GM19468 (cell line): ENCODE data around the gene PARD6B.
"Not testable (repeated sequence)": the region's sequence is repeated elsewhere in the genome, so short reads cannot be mapped to it uniquely, and the experiment has no call there.

Source experiments
- ATAC-seq: cut with Tn5 transposase; IDR thresholded peaks from one replicate; pipeline ENCODE4 v1.9.1; 2021; ENCODE audit warnings: mild to moderate bottlenecking, moderate library complexity, moderate number of reproducible peaks; ENCODE audit not compliant: unreplicated experiment; ENCODE audit errors: extremely low read depth

The PARD6B gene

DNA sequence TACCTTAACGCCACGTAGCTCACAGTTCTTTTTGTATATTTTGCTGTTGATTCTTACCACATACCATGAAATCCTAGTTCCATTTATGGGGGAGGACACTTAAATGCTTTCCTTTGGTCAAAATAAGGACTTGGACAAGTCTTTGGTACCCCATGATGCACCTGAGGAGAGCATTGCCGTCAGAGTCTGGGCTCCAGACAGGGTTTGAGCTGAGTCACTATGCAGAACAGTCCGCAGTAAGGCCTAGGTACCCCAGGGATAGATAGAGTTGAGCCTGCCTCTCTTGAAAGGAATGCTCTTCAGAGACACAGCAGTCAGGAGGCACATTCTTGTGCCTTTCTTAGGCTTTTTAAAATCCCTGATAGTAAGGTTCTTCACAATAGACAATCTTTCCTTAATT lies 6.0 kb downstream of the PARD6B start:
- no peak for ATAC-seq

DNA sequence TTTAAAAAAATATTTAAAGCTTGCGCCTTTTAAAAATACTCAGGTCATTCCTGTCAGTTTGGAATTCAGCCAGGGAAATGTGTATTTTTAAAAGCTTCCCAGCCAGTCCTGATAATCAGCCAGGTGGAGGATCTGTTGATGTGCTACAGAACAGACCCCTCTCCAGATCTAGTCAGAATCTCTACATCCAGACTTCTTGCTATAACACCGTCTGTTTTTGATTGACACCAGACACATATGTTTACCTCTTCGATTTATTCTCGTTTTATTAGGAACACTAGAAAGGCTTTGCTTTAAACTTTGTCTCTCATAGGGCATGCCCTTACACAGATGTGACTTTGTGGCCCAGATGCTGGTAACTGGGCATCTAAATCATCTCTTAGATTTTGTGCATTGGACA lies 11.7 kb downstream of the PARD6B start:
- ATAC-seq = no peak

DNA sequence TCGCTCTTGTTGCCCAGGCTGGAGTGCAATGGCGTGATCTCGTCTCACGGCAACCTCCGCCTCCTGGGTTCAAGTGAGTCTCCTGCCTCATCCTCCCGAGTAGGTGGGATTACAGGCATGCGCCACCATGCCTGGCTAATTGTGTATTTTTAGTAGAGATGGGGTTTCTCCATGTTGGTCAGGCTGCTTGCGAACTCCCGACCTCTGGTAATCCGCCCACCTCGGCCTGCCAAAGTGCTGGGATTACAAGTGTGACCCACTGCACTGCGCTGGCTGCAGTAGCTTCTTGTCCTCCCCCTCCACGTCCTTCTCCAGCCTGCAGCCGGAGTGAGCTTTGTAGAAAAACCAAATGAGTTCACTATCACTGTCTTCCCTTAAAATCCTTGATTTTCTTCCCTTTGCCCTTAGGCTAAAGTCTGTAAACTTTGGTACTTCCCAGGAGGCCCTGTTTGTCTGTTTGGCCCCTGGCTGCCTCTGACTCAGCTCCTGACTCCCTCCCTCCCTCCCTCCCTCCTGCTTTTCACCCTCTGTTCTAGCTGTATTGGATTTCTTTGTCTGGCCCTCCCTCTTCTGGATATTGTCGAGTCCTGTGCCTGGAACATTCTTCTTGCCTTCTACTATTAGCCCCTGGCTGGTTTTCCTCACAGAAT lies 12.9 kb downstream of the PARD6B start:
- no peak for ATAC-seq

- ATAC-seq = no peak
Measured at GRCh38 chr20:50745634-50746137, 14.3 kb downstream of the PARD6B start.

DNA sequence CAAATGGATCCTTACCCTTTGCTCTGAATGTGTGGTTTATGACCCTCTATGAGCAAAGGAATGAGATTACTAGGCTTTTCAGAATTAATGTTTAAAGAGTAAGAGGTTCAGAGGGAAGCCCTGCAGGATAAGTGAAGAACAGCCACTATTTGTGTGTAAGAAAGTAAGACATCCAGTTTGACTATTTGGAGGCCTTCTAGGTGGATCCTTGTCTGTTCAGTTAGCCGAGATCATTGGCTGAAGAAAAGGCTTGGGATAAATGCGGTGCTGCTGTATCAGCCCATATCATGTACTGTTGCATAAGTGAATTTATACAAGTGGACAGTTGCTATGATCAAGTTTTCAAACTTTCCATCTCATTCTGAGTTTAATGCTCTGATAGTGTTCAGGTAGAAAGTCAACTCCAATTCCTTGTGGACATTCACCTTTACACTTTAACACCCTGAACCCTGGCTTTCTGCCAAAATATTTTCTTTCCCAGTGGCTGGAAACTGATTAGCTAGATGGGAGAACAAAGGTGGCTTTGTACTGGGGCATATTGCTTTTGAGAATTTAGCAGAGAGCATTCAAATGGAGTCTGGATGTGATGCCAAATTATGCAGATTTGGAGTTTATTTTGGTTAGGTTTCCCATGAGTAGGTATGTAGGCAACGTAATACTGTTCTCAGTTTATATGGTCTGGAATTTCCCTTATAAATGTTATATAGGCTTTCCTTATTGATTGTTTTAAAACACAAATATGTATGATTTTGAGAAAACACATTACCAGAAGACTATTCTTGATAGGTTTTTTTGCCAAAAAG lies 15.0 kb downstream of the PARD6B start:
- ATAC-seq = no peak

DNA sequence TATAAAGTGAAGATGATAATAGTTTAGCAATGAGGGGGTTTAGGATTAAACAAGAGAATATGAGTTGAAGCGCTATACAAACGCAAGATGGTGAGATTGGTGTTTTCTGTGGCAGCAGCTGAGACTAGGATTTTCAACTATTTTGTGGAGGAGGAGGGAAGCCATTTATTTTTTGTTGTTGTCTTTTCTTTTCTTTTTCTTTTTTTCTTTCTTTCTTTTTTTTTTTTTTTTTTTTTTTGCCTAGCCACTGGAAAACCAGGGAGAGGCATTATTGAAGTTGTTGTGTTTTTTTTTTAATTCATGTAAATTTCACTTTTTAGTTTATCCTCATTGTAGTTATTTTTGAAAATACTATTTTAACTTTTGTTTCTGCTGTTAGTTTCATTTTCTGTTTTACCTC lies 15.9 kb downstream of the PARD6B start:
- no peak for ATAC-seq

DNA sequence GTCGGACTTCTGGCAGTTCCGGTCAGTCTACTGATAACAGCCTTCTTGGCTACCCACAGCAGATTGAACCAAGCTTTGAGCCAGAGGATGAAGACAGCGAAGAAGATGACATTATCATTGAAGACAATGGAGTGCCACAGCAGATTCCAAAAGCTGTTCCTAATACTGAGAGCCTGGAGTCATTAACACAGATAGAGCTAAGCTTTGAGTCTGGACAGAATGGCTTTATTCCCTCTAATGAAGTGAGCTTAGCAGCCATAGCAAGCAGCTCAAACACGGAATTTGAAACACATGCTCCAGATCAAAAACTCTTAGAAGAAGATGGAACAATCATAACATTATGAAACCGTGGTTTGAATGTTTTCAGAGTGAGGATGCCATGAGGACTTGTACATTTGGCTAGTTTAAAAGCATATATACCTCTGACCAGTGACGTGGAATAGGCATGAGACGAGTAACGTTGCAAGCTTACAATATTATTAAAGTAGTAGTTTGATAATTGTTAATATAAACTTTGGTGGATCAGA lies 18.8 kb downstream of the PARD6B start:
- no peak for ATAC-seq

- no peak for ATAC-seq
Measured at GRCh38 chr20:50753152-50753551, 21.8 kb downstream of the PARD6B start.

DNA sequence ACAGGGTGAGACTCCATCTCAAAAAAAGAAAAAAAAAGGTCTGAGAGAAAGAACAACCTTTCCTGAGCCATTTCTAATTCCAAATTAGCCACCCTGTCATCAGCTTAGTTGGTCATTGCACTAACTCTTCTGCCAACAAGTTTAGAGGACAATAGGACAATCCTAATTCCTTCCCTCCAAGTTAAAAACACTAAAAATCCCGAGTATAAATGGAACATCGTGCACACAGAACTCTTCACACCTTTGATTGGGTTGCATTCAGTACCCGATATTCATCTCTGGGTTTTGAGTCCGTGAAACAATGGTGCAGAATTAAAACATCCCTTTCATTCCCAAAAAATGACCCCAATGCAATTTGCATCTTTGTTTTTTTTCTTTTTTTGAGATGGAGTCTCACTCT lies 23.0 kb downstream of the PARD6B start:
- no peak for ATAC-seq

DNA sequence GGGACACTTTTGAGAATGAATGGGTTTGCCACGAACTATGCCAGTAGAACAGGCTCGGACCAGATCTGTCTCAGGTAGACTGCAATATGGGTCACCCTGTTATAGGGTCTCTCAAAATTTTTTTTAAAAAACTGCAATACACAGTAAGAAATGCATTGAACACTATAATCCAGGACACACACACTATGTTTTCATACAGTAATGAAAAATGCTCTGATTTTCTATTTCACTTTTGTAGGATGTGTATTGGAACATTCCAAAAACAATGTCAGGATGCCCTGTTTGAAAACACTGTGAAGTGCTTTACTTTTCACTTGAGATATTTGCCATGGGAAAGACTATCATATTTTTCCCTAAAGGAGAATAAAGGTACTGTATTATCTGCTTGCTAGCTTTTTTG lies 25.1 kb downstream of the PARD6B start:
- no peak for ATAC-seq

GRCh38 chr20:50758469-50758868 lies 27.1 kb downstream of the PARD6B start:
- ATAC-seq = no peak

DNA sequence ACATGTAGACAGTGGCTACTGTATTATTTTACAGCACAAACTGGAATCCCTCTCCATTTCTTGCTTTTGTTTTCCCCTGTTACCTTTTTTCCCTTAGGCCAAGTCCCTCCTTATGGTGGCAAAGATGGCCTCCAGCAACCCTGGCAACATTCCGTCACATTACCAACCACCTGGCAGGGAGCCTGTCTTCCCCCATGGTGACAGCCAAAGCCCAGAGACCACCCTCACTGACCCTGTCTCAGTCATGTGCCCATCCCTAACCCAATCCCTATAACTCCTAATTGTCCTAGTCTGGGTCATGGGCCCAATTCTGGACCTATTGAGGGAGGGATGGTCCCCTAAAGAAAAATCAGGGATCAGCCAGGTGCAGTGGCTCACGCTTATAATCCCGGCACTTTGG lies 27.6 kb downstream of the PARD6B start:
- no peak for ATAC-seq

DNA sequence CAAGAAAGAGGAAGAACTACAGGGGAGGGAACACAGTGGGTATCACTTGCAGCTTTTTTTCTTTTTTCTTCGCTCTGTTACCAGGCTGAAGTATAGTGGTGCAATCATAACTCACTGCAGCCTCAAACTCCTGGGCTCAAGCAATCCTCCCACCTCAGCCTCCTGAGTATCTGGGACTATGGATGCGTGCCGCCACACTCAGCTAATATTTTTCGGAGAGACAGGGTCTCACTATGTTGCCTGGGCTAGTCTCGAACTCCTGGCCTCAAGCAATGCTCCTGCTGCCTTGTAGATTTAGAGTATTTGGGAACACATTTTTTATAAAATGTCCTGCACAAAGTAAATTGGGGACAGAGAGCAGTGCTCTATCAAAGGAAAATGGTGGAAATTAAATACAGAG lies 28.3 kb downstream of the PARD6B start:
- no peak for ATAC-seq

DNA sequence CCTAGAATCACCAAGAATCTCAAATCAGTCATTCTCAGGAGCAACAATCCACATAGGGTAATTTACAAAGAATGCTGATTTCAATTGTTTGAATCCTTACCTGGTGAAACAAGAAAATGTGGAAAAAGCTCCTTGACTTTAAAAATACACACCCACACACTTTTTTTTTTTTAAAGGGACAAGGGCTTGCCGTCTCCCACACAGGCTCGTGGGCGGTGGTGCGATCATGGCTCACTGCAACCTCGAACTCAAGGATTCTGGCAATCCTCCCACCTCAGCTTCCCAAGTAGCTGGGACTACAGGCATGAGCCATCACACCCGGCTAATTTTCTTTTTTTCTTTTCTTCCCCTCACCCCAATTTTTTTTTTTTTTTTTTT lies 30.7 kb downstream of the PARD6B start:
- no peak for ATAC-seq

GRCh38 chr20:50762435-50763220 lies 31.2 kb downstream of the PARD6B start:
- ATAC-seq = no peak

DNA sequence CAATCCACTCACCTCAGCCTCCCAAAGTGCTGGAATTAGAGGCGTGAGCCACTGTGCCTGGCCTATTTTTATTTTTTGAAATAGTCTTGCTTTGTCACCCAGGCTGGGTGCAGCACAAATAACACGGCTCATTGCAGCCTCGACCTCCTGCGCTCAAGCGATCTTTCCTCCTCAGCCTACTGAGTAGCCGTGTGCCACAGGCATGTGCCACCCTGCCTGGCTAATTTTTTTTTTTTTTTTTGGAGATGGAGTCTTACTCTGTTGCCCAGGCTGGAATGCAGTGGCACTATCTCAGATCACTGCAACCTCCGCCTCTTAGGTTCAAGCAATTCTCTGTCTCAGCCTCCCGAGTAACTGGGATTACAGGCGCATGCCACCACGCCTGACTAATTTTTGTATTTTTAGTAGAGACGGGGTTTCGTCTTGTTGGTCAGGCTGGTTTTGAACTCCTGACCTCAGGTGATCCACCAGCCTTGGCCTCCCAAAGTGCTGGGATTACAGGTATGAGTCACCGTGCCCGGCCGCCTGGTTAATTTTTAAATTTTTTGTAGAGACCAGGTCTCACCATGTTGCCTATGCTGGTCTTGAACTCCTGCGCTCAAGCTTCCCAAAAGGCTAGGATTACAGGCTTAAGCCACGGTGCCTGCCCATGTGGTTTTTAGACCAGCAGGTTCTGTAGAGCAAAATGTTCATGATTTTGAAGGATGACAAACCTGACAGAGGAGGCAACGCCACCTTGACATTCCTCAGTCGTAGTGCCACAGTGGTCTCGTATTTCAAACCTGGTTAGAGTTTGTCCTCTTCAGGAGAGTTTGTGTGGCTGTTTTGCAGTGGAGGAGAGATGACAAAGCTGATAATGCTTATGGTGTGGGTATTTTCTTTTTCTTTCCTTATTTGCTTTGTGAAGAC lies 32.4 kb downstream of the PARD6B start:
- not testable (repeated sequence) for ATAC-seq

DNA sequence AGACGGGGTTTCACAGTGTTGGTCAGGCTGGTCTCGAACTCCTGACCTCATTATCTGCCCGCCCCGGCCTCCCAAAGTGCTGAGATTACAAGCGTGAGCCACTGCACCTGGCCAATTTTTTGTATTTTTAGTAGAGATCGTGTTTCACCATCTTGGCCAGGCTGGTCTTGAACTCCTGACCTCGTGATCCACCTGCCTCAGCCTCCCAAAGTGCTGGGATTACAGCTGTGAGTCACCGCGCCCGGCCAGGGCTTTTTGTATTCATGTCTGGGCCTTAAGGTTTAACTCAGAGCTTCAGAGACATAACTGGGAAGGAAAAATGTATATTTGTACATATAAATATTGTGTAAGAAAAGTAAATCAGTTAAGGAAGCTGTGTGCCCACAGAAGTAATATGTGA lies 33.9 kb downstream of the PARD6B start:
- ATAC-seq = not testable (repeated sequence)

GRCh38 chr20:50765674-50766073 lies 34.3 kb downstream of the PARD6B start:
- no peak for ATAC-seq

DNA sequence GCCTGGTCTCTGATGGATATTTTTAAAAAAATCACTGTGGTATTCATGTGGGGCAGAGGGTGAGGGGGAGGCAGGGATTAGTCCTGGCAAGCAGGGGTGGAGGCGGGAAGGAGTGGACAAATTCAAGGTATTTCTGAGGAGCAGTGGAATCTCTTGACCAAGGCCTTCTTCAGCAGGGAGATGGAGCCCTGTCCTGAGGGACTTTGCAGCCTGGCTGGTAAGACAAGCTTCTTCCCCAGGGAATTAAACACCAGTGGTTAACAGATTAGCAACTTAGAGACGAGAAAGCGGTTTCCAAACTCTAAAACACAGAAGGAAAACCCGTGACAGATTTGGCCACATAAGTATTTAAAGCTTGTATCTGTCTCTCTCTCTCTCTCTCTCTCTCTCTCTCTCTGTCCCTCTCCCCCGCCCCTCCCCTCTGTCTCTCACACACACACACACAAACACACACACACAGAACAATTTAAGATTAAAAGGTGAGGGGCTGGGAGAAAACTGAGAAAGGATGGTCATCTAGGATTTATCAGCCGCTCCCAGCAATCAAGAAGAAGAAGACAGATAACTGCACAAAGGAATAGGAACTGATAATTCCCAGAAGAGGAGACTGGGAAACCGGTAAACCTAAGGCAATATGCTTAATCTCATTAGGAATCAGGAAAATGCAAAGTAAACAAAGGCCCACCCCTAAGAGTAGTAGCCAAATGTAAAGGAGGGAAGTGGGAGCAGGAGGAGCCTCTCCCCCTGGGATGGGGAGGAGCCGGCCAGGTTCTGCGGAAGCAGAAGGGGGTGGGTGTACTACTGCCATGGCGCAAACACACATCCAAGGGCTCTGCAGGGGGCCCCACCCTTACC lies 35.8 kb downstream of the PARD6B start:
- not testable (repeated sequence) for ATAC-seq
